NK-92 (cell line): ENCODE data around the gene MBTPS2.
"Not testable (repeated sequence)": the region's sequence is repeated elsewhere in the genome, so short reads cannot be mapped to it uniquely, and the experiment has no call there.

Experiments
- DNase-seq: peaks from one replicate; lab custom pipeline; 2025; ENCODE audit not compliant: unreplicated experiment; lab: John Stamatoyannopoulos, UW

The MBTPS2 gene

GRCh38 chrX:21839334-21840192, at the start of gene MBTPS2:
MBTPS2 (plus strand) TSS chrX:21839617; CDS start chrX:21839735, 118 bp downstream.
- peak; percentile 2 for DNase-seq

- no peak for DNase-seq
Measured at GRCh38 chrX:21798677-21799219, 40.7 kb upstream of the MBTPS2 start.

- DNase-seq = no peak
Measured at GRCh38 chrX:21799767-21800166, 39.6 kb upstream of the MBTPS2 start.

GRCh38 chrX:21800344-21800770, 39.1 kb upstream of the MBTPS2 start:
- DNase-seq = no peak

GRCh38 chrX:21802054-21802670, 37.3 kb upstream of the MBTPS2 start:
- no peak for DNase-seq

GRCh38 chrX:21802839-21803238, 36.6 kb upstream of the MBTPS2 start:
- no peak for DNase-seq

GRCh38 chrX:21806691-21807090, 32.7 kb upstream of the MBTPS2 start:
- no peak for DNase-seq

GRCh38 chrX:21811832-21812231, 27.6 kb upstream of the MBTPS2 start:
- DNase-seq = no peak

GRCh38 chrX:21812628-21813027, 26.8 kb upstream of the MBTPS2 start:
- no peak for DNase-seq

- no peak for DNase-seq
Measured at GRCh38 chrX:21813612-21814368, 25.6 kb upstream of the MBTPS2 start.

- no peak for DNase-seq
Measured at GRCh38 chrX:21816136-21816535, 23.3 kb upstream of the MBTPS2 start.

- not testable (repeated sequence) for DNase-seq
Measured at GRCh38 chrX:21820170-21820569, 19.2 kb upstream of the MBTPS2 start.

- DNase-seq = no peak
Measured at GRCh38 chrX:21821875-21822274, 17.5 kb upstream of the MBTPS2 start.

- no peak for DNase-seq
Measured at GRCh38 chrX:21831496-21831895, 7.9 kb upstream of the MBTPS2 start.

GRCh38 chrX:21837056-21837455, 2.4 kb upstream of the MBTPS2 start:
- no peak for DNase-seq

GRCh38 chrX:21838937-21839333, 482 bp upstream of the MBTPS2 start:
- no peak for DNase-seq

GRCh38 chrX:21840193-21840545, 752 bp downstream of the MBTPS2 start:
- no peak for DNase-seq

- no peak for DNase-seq
Measured at GRCh38 chrX:21843179-21843578, 3.8 kb downstream of the MBTPS2 start.

- no peak for DNase-seq
Measured at GRCh38 chrX:21845096-21845495, 5.7 kb downstream of the MBTPS2 start.

GRCh38 chrX:21847342-21847741, 7.9 kb downstream of the MBTPS2 start:
- no peak for DNase-seq

- no peak for DNase-seq
Measured at GRCh38 chrX:21853578-21853977, 14.2 kb downstream of the MBTPS2 start.
